Measurements from ENCODE around the gene SHC3.

- no peak for TF ChIP-seq CTCF (IDR thresholded peaks at IDR 0.05; ENCODE audit: low read depth, low read length)
- no peak for TF ChIP-seq POLR2A (IDR thresholded peaks at IDR 0.05; ENCODE audit: extremely low read depth, insufficient read length)
- no peak for TF ChIP-seq MYC (IDR thresholded peaks at IDR 0.05; ENCODE audit: low read depth, low read length)
These were observed 6.9 kb downstream of the SHC3 start for GRCh38 chr9:89171693-89172092.

All from NB4 (cell line).